CD4-positive, alpha-beta T cell treated with Interferon gamma for 1 hour (primary cell): ENCODE measurements around the gene UBE2M.

Experiments
- DNase-seq: peaks from one replicate; pipeline ENCODE4 v3.0.0-alpha.2; 2020

The UBE2M gene

DNA sequence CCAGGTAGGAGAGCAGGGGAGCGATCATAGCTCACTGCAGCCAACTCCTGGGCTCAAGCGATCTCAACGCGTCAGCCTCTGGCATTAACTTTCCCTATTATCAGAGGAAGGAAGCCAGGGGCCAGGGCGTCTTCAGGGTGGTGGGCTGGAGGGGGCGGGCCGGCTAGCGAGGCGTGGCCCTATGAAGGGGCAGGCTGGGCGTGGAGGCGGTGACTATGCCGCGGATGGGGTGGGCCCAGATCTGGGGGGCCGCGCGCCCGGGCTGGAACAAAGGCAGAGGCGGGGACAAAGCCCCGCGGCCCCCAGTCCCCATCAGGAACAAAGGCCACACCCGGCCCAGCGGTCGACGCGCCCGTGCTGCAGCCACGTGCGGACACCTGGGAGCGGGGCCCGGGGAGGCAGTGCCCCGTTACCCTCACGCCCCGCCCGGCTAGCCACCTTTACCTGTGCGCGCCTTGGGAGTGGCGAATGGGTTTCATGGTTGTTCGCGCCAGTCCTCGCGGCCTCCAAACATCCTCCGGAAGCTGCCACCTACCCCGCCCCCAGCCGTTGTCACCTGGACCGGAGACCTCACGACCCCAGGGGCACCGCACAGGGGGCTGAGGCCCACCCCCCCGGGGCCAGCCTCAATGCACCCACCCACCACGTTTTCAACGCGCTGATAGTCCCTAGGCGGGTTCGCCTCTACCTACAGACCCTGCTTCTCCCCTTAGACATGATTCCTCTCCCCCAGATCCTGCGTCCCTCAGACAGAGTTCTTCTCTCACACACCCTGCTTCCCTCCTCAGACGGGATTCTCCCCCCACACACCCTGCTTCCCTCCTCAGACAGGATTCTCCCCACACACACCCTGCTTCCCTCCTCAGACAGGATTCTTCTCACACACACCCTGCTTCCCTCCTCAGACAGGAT is 19.9 kb downstream of the UBE2M start:
- peak; percentile 47 for DNase-seq

DNA sequence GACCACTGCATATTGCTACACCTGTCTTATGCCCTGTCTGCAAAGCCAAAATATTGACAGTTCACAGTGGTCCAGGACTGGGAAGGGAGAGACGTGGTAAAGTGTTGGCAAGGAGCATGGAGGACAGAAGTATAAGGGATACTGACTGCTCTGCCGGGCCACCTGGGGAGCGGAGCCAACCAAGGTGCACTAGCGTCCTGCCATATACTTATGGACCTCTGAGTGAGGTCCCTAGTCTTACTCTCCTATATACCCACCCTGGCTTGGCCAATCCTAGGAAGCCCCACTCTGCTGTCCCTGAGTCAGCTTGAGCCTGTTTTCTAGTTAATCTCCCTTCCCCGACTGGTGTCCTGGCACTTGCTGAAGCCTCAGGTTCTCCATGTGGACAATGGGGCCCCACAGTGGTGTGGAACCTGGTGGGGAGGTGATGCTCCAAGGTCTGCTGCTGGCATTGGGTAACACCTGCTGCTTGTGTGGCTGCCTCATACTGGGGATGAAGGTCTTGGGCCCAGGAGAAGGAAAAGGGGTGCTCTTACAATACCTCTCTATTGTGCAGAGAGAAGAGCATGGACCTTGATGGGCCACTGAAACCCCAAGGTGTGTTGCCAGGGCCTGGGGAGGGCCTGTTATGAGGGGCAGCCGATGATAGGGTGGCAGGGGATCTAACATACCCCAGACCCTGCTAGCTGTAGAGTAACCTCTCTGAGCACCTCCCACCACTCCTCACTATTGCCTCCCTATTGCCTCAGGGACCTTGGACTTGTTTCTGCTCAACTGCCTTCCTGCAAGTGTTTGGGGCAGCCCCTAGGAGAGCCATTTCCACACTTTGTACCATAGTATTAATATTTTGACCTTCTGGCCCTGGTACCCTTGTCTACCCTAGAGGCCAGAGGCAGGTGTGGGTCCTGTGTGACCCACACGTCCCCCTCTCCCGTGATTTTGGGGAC is 21.3 kb downstream of the UBE2M start:
- DNase-seq = no peak

DNA sequence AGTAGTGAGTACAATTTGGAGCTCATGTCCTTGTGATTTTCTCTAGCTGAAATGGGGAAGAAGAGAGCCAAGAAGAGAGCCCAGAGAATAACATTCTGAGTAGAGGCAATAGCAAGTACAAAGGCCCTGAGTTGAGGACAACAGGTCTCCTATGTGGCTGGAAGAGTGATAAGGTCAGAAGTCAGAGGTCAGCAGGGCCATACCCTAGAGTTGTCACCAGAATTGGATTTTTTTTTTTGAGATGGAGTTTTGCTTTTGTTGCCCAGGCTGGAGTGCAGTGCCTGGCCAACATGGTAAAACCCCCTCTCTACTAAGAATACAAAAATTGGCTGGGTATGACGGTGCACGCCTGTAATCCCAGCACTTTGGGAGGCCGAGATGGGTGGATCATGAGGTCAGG is 22.6 kb downstream of the UBE2M start:
- no peak for DNase-seq

DNA sequence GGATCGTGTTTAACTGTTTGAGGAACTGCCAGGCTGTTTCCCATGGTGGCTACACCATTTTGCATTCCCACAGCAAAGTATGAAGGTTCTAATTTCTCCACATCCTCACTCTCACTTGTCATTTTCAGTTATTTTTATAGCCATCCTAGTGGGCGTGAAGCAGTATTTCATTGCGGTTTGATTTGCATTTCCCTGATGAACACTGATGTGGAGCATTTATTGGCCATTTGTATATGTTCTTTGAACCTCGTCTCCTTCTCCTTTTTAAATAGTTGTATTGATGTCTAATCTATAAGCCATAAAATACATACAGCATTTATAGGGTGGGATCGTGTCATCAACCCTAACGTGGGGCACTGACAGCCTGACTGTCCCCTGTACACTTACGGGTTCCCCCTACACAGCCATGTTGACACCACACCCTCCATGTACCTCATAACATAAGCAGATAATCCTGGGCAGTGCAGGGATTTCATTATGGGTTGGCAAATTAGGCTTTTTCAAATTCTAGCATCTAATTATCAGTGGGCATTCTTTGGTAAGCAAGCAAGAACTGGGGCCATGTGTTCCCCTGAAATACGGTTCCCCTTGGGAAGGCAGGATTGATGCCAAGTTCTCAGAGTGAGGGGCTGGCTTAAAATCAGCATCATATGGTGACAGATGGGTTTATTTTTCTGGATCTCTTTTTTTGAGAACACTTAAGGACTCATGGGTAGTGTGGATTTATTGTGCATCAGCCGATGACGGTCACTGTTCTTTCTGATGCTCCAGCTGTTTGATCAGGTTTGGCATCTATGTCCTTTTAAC is 27.2 kb downstream of the UBE2M start:
- no peak for DNase-seq

- no peak for DNase-seq
These were observed 29.0 kb downstream of the UBE2M start for GRCh38 chr19:58529405-58529804.

DNA sequence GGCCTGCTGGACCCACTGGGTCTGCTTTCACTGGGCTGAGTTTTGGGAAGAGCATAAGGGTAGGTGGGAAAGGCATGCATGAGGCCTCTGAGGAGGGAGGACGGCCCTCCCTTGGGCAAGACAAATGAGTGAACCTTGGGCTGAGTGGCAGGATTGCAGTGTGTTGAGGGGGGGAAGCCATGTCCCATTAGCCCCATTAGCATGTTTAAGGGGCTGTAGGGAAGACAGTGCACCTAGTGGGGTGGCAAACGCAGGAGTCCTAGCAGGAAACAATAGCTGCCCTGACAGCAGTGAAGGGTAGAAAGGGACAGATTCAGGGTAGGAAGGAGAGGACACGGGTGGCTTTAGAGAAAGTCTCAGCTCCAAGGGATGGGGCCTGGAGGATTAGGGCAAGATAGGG is 35.7 kb downstream of the UBE2M start:
- DNase-seq = no peak

GRCh38 chr19:58521651-58522050 is 36.8 kb downstream of the UBE2M start:
- DNase-seq = no peak

- no peak for DNase-seq
These were observed 38.2 kb downstream of the UBE2M start for GRCh38 chr19:58520257-58520599.

- peak; percentile 93 for DNase-seq
These were observed 38.8 kb downstream of the UBE2M start, which contains the start of gene ZBTB45 for GRCh38 chr19:58519355-58520256. Gene ZBTB45, minus strand, starts transcription at chr19:58519810. Its CDS starts 2,137 bp downstream, at chr19:58517673.

GRCh38 chr19:58519087-58519354 is 39.4 kb downstream of the UBE2M start:
- DNase-seq = peak; percentile 38

GRCh38 chr19:58518256-58519086 is 39.9 kb downstream of the UBE2M start:
- no peak for DNase-seq

DNA sequence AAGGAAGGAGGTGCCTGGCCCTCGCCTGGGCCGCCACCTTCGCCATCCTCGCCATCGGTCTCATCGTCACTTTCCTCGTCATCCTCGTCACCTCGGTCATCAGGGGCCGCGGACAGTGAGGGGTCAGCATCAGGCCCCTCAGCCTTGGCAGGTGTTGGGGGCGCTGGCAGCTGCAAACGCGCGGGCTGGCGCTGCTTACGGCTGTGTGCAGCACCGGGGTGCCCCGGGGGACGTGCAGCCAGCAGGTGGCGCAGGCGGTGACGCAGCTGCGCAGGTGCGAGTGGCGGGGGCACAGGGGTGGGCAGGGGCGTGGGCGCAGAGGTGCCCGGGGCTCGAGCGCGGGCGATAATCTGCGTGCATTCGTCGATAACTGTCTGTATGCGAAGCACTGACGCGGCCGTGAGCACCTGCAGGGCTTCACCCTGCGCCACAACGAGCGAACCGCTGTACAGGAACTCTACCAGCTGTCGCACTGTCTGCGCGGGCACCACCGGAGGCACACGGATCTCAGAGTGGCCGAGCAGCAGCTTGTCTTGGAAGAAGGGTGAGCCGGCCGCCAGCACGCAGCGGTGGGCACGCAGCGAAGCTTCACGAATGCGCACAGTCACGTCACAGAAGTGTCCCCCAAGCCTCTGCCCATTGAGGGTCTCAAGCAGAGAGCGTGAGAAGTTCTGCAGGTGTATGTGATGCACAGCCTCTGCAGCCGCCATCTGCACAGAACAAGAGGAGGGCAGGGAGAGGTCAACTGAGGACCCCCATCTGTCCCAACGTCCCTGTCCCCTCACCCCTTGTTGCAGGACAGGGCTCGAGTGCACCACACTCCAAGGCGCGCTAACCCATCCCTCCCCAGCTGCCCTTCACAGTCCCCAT is 41.2 kb downstream of the UBE2M start:
- no peak for DNase-seq

GRCh38 chr19:58516246-58516836 is 42.1 kb downstream of the UBE2M start:
- DNase-seq = no peak

DNA sequence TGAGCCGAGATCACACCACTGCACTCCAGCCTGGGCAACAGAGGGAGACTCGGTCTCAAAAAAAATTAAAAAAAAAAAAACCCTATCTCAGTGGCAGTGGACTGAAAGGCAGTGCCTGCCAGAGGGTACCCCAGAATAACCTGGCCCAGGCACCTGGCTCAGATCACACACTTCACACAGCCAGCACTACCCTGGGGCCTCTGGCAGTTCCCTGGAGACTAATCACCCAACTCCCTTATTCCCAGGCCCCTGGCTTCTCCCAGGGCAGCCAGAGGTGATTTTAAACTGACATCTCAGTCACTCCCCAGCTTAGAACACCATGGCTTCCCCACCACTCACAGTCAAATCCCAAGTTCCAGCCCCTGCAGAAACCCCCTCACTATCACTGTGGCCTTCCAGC is 43.2 kb downstream of the UBE2M start:
- DNase-seq = no peak

- DNase-seq = no peak
These were observed 43.8 kb downstream of the UBE2M start for GRCh38 chr19:58514564-58515022.

- peak; percentile 92 for DNase-seq
These were observed 44.5 kb downstream of the UBE2M start for GRCh38 chr19:58513694-58514563.

- no peak for DNase-seq
These were observed 45.2 kb downstream of the UBE2M start for GRCh38 chr19:58513213-58513693.
